Fibroblast of lung (primary cell): ENCODE data around the gene MLN.

ENCODE experiments used
- CTCF ChIP-seq, 2 donors: IDR thresholded peaks in 1 of 2; conservative IDR thresholded peaks in 1 of 2; 1 replicate in 1 of 2; 2 replicates in 1 of 2; pipeline ENCODE4 v1.5.1; 2011 to 2012; ENCODE audit warnings: low read length in 2 of 2, control low read depth in 1 of 2, inconsistent platforms in 1 of 2, low read depth in 1 of 2, mild to moderate bottlenecking in 1 of 2
- EZH2 ChIP-seq: IDR thresholded peaks from 2 replicates; pipeline ENCODE4 v1.5.1; 2012; ENCODE audit warnings: low read length, control low read depth, mild to moderate bottlenecking; ENCODE audit errors: missing control alignments

- TF ChIP-seq CTCF (conservative IDR thresholded peaks at IDR 0.05 in 1 of 2, IDR thresholded peaks at IDR 0.05 in 1 of 2; ENCODE audit: low read depth in 1 of 2, low read length in 2 of 2) (peak; percentile 55 to 70), EZH2 (no peak)
Observed at GRCh38 chr6:33761922-33762629, 41.7 kb downstream of the MLN start.
